Kidney (tissue), 14 donors: Measurements from ENCODE around the gene SPEM2. TPM values are rescaled to one million over a fixed set of nuclear protein-coding genes. Genes with fewer than 3 reads are reported as not detected.

Source experiments
- DNase-seq, 5 donors: peaks; one replicate each; pipeline ENCODE4 v3.0.0-alpha.2; 2013 to 2020
- FAIRE-seq: peaks from 2 replicates; lab custom pipeline; 2012; peaks lifted over from hg19 to GRCh38; lab: Jason Lieb, UNC
- H3K27ac ChIP-seq, 2 donors: one replicate each; pipeline ENCODE4 v1.7.0; 2013; ENCODE audit warnings: low read depth in 2 of 2, low read length in 2 of 2, inconsistent platforms in 1 of 2
- H3K27me3 ChIP-seq: one replicate; pipeline ENCODE4 v1.7.1; 2013; ENCODE audit warnings: low read length, inconsistent platforms; ENCODE audit not compliant: control insufficient read depth, insufficient read depth
- H3K36me3 ChIP-seq, 3 donors: one replicate each; pipeline versions ENCODE4 v1.7.0 to v1.7.1; 2013; ENCODE audit warnings: low read length in 3 of 3, control low read depth in 1 of 3, inconsistent platforms in 1 of 3; ENCODE audit not compliant: insufficient read depth in 3 of 3, control insufficient read depth in 2 of 3
- H3K4me1 ChIP-seq, 3 donors: one replicate each; pipeline versions ENCODE4 v1.7.0 to v1.7.1; 2013; ENCODE audit warnings: low read length in 3 of 3, inconsistent platforms in 1 of 3, low read depth in 1 of 3; ENCODE audit not compliant: control insufficient read depth in 2 of 3, insufficient read depth in 2 of 3
- H3K4me3 ChIP-seq, 3 donors: one replicate each; pipeline versions ENCODE4 v1.7.0 to v1.8.1; 2013; ENCODE audit warnings: low read length in 3 of 3, control low read depth in 1 of 3, inconsistent platforms in 1 of 3
- H3K9ac ChIP-seq, 3 donors: one replicate each; pipeline versions ENCODE4 v1.7.0 to v1.7.1; 2013; ENCODE audit warnings: low read length in 3 of 3, control low read depth in 1 of 3, inconsistent platforms in 1 of 3
- H3K9me3 ChIP-seq, 3 donors: one replicate each; pipeline versions ENCODE4 v1.7.0 to v1.7.1; 2013; ENCODE audit warnings: low read length in 3 of 3, control low read depth in 1 of 3, inconsistent platforms in 1 of 3; ENCODE audit not compliant: control insufficient read depth in 2 of 3, insufficient read depth in 1 of 3
- CTCF ChIP-seq: IDR thresholded peaks from 3 replicates; pipeline ENCODE4 v1.5.1; 2012; ENCODE audit warnings: mild to moderate bottlenecking, moderate library complexity, borderline replicate concordance; ENCODE audit not compliant: insufficient read depth; ENCODE audit errors: extremely low read depth
- intact Hi-C: fragments of 100-400 bp; cut with DNase I; formaldehyde crosslinking; loops from one replicate; pipeline ENCODE4 v1.11.1; 2022
- polyA plus RNA-seq: library from polyadenylated mRNA; stranded (reverse); fragments of 350-450 nt; fragmentation: Illumina TruSeq; extraction: RNeasy Lipid Tissue Mini Kit (QIAGEN cat#74804); gene quantifications from one replicate; pipeline ENCODE4 v1.2.3, GENCODE V29; 2014; ENCODE audit warnings: low read depth, low replicate concordance; ENCODE audit not compliant: insufficient read depth
- total RNA-seq: library from RNA; stranded (reverse); fragmentation: NEBNext Ultra II Directional; extraction: Animal tissue kit (Norgen Biotek cat#: 25700); gene quantifications from one replicate; pipeline ENCODE4 v1.2.1, GENCODE V29; 2021
- donor health status: control.
- donor health status: control.
- donor health status: control.
- donor health status: control.
- donor health status: control.
- donor health status: DM: yes; HTN: yes; CAD: no.
- donor health status: Normal renal cell carcinoma (clear cell type).

Gene SPEM2
- total and polyA plus RNA-seq, 2 donors from 2014 or later = not detected

GRCh38 chr17:7383742-7384488 lies 41.5 kb upstream of the SPEM2 start:
- intact Hi-C loops = no loop called here
- peak overlapping the region in 1 of 3 donors; percentile 19 for H3K9ac ChIP-seq

GRCh38 chr17:7384489-7385081 lies 40.8 kb upstream of the SPEM2 start:
- intact Hi-C loops = no loop called here

More at GRCh38 chr17:7383742-7384488, 41.5 kb upstream of the SPEM2 start:
- Histone ChIP-seq H3K4me3 (peak overlapping the region in 1 of 3 donors; percentile 41), H3K9me3 (no peaks in the 10 kb centered on the region), H3K27me3 (peaks cover 5% of the 10 kb centered on the region), H3K27ac (peak overlapping the region in 1 of 2 donors; percentile 24), H3K4me1 (peaks cover 0 to 17% (median 10%) of the 10 kb centered on the region in 3 donors), H3K36me3 (peaks cover 0 to 3% (median 0%) of the 10 kb centered on the region in 3 donors)
- DNase-seq (peak; percentile 78 to 86 (median 82)), FAIRE-seq (no peak)
- no peak for TF ChIP-seq CTCF

GRCh38 chr17:7388856-7389255 lies 36.6 kb upstream of the SPEM2 start:
- Histone ChIP-seq H3K27me3 (no peaks in the 10 kb centered on the region), H3K4me1 (peaks cover 0 to 4% (median 0%) of the 10 kb centered on the region in 3 donors), H3K9me3 (no peaks in the 10 kb centered on the region), H3K4me3 (no peak overlapping the region), H3K9ac (no peak overlapping the region), H3K27ac (no peak overlapping the region), H3K36me3 (peaks cover 3 to 4% (median 3%) of the 10 kb centered on the region in 3 donors)
- FAIRE-seq (no peak), DNase-seq (peak in 1 of 5 donors; percentile 45)
- intact Hi-C loops = no loop called here
- no peak for TF ChIP-seq CTCF

More at GRCh38 chr17:7384489-7385081, 40.8 kb upstream of the SPEM2 start:
- Histone ChIP-seq H3K9me3 (no peaks in the 10 kb centered on the region), H3K4me3 (peak overlapping the region in 1 of 3 donors; percentile 41), H3K9ac (no peak overlapping the region), H3K27ac (peak overlapping the region in 1 of 2 donors; percentile 24), H3K27me3 (peaks cover 5% of the 10 kb centered on the region), H3K4me1 (peaks cover 0 to 17% (median 10%) of the 10 kb centered on the region in 3 donors), H3K36me3 (peaks cover 0 to 4% (median 3%) of the 10 kb centered on the region in 3 donors)
- no peak for FAIRE-seq
- TF ChIP-seq CTCF = no peak
- DNase-seq = no peak
